Measurements from ENCODE around the gene GMPPB. TPM values are rescaled to one million over a fixed set of nuclear protein-coding genes. Genes with fewer than 3 reads are reported as not detected.

The GMPPB gene
- total and polyA plus RNA-seq, 4 donors = 12.6 to 57.8 (median 35.6) TPM

DNA sequence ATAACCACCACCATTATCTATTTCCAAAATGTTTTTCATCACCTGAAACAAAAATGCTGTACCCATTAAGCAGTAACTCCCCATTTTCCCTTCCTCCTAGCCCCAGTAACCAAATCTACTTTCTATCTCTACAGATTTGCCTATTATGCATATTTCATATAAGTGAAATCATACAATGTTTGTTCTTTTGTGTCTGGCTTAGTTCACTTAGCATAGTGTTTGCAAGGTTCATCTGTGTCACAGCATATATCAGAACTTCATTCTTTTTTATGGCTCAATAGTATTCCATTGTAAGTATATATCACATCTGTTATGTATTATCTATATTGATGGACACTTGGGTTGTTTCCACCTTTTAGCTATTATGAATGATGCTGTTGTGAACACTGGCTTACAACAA lies 16.7 kb upstream of the GMPPB start:
- Histone ChIP-seq H3K9me3 (ENCODE audit: control insufficient read depth in 4 of 4, low read length in 3 of 4) (no peaks in the 10 kb centered on the region), H3K27me3 (ENCODE audit: control insufficient read depth in 4 of 4, insufficient read depth in 4 of 4, low read length in 3 of 4) (no peaks in the 10 kb centered on the region), H3K4me1 (ENCODE audit: control insufficient read depth in 4 of 4, insufficient read depth in 4 of 4, low read length in 3 of 4) (peaks cover 0 to 8% (median 0%) of the 10 kb centered on the region in 4 donors), H3K36me3 (ENCODE audit: control insufficient read depth in 4 of 4, insufficient read depth in 3 of 4, low read depth in 1 of 4, low read length in 3 of 4) (peaks cover 2 to 12% (median 10%) of the 10 kb centered on the region in 4 donors), H3K4me3 (ENCODE audit: low read depth in 1 of 3, low read length in 3 of 3) (no peak overlapping the region), H3K27ac (ENCODE audit: low read depth in 1 of 2, low read length in 2 of 2) (no peak overlapping the region), H3K9ac (ENCODE audit: low read depth in 1 of 2, low read length in 2 of 2) (no peak overlapping the region)
- TF ChIP-seq JUND (IDR thresholded peaks at IDR 0.05) (no peak), HNF4G (IDR thresholded peaks at IDR 0.05) (no peak), YY1 (IDR thresholded peaks at IDR 0.05) (no peak), SP1 (IDR thresholded peaks at IDR 0.05) (no peak), FOXA2 (IDR thresholded peaks at IDR 0.05) (no peak), RXRA (IDR thresholded peaks at IDR 0.05) (no peak), RAD21 (IDR thresholded peaks at IDR 0.05) (no peak), FOXA1 (IDR thresholded peaks at IDR 0.05) (no peak), NR2F2 (IDR thresholded peaks at IDR 0.05) (no peak)
- TF ChIP-seq, protein P1, sequence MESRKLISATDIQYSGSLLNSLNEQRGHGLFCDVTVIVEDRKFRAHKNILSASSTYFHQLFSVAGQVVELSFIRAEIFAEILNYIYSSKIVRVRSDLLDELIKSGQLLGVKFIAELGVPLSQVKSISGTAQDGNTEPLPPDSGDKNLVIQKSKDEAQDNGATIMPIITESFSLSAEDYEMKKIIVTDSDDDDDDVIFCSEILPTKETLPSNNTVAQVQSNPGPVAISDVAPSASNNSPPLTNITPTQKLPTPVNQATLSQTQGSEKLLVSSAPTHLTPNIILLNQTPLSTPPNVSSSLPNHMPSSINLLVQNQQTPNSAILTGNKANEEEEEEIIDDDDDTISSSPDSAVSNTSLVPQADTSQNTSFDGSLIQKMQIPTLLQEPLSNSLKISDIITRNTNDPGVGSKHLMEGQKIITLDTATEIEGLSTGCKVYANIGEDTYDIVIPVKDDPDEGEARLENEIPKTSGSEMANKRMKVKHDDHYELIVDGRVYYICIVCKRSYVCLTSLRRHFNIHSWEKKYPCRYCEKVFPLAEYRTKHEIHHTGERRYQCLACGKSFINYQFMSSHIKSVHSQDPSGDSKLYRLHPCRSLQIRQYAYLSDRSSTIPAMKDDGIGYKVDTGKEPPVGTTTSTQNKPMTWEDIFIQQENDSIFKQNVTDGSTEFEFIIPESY (IDR thresholded peaks at IDR 0.05) = no peak
- TF ChIP-seq, protein P2, sequence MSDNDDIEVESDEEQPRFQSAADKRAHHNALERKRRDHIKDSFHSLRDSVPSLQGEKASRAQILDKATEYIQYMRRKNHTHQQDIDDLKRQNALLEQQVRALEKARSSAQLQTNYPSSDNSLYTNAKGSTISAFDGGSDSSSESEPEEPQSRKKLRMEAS (IDR thresholded peaks at IDR 0.05) = no peak
- TF ChIP-seq, protein P3, sequence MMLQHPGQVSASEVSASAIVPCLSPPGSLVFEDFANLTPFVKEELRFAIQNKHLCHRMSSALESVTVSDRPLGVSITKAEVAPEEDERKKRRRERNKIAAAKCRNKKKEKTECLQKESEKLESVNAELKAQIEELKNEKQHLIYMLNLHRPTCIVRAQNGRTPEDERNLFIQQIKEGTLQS (IDR thresholded peaks at IDR 0.05) = no peak
- DNase-seq (ENCODE audit: low spot score) = no peak

DNA sequence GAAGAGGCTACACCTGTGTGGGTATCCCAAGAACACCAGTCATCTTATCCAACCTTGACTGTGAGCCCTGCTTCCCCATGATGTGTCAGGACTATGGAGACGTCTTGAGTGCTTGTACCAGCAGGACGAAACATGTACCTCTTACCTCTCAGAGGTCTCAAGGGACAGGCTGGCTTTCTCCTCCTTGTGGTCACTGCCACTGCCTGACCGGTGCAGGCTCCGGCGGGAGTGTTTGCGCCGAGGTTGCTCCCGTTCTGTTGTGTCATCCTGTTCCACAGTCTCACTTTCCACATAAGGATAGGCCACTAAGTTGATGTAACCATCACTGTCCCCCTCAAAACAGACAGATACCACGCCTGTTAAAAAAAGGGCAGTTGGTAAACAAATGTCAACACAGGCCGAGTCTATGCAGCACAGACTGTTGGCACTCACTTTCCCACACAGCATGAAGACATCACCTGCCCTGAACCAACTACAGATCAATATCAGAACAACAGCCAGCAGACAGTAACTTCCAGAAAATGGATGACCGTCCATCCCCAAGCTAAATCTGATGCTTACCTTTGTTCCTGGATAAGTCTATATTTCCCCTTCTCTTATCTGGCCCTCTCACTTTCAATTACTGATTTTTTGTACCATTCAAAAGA lies 14.4 kb upstream of the GMPPB start:
- no peak overlapping the region for H3K9ac ChIP-seq (ENCODE audit: low read depth in 1 of 2, low read length in 2 of 2)
- WGBS = 77% methylated on average over 11 of the region's 11 CpGs
- peaks cover 5 to 22% (median 17%) of the 10 kb centered on the region in 4 donors for H3K36me3 ChIP-seq (ENCODE audit: control insufficient read depth in 4 of 4, insufficient read depth in 3 of 4, low read depth in 1 of 4, low read length in 3 of 4)
- TF ChIP-seq YY1 (IDR thresholded peaks at IDR 0.05) = peak; percentile 92
- TF ChIP-seq EGR1 (IDR thresholded peaks at IDR 0.05; ENCODE audit: low read depth in 2 of 2) = no peak
- TF ChIP-seq NR2F2 (IDR thresholded peaks at IDR 0.05) = no peak
- TF ChIP-seq, protein P3 (IDR thresholded peaks at IDR 0.05) = no peak
- TF ChIP-seq TAF1 (conservative IDR thresholded peaks at IDR 0.05) = no peak
- TF ChIP-seq GABPA (IDR thresholded peaks at IDR 0.05 in 1 of 2, conservative IDR thresholded peaks at IDR 0.05 in 1 of 2) = no peak
- peak in 1 of 2 donors; percentile 14 for TF ChIP-seq RAD21 (IDR thresholded peaks at IDR 0.05)
- TF ChIP-seq, protein P1 (IDR thresholded peaks at IDR 0.05) = peak; percentile 51
- TF ChIP-seq, protein P2 (IDR thresholded peaks at IDR 0.05) = peak; percentile 41
- no peak for TF ChIP-seq HNF4G (IDR thresholded peaks at IDR 0.05)
- no peak for TF ChIP-seq JUND (IDR thresholded peaks at IDR 0.05)
- peak in 1 of 2 donors; percentile 53 for TF ChIP-seq HNF4A (conservative IDR thresholded peaks at IDR 0.05)
- TF ChIP-seq, protein P4, sequence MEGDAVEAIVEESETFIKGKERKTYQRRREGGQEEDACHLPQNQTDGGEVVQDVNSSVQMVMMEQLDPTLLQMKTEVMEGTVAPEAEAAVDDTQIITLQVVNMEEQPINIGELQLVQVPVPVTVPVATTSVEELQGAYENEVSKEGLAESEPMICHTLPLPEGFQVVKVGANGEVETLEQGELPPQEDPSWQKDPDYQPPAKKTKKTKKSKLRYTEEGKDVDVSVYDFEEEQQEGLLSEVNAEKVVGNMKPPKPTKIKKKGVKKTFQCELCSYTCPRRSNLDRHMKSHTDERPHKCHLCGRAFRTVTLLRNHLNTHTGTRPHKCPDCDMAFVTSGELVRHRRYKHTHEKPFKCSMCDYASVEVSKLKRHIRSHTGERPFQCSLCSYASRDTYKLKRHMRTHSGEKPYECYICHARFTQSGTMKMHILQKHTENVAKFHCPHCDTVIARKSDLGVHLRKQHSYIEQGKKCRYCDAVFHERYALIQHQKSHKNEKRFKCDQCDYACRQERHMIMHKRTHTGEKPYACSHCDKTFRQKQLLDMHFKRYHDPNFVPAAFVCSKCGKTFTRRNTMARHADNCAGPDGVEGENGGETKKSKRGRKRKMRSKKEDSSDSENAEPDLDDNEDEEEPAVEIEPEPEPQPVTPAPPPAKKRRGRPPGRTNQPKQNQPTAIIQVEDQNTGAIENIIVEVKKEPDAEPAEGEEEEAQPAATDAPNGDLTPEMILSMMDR (IDR thresholded peaks at IDR 0.05; ENCODE audit: low read depth, low read length, missing input control) = no peak
- peak; percentile 58 for TF ChIP-seq FOXA1 (IDR thresholded peaks at IDR 0.05)
- peak in 1 of 2 donors; percentile 57 for TF ChIP-seq RXRA (IDR thresholded peaks at IDR 0.05)
- peak; percentile 68 for TF ChIP-seq FOXA2 (IDR thresholded peaks at IDR 0.05)
- no peak for DNase-seq (ENCODE audit: low spot score)
- peaks cover 0 to 8% (median 0%) of the 10 kb centered on the region in 4 donors for H3K4me1 ChIP-seq (ENCODE audit: control insufficient read depth in 4 of 4, insufficient read depth in 4 of 4, low read length in 3 of 4)
- H3K4me3 ChIP-seq (ENCODE audit: low read depth in 1 of 3, low read length in 3 of 3) = no peak overlapping the region
- H3K27ac ChIP-seq (ENCODE audit: low read depth in 1 of 2, low read length in 2 of 2) = peak overlapping the region in 1 of 2 donors; percentile 43
- H3K9me3 ChIP-seq (ENCODE audit: control insufficient read depth in 4 of 4, low read length in 3 of 4) = no peaks in the 10 kb centered on the region
- no peaks in the 10 kb centered on the region for H3K27me3 ChIP-seq (ENCODE audit: control insufficient read depth in 4 of 4, insufficient read depth in 4 of 4, low read length in 3 of 4)

Measured in liver (tissue), 9 donors.